ENCODE results near the gene ANKS1B.

DNA sequence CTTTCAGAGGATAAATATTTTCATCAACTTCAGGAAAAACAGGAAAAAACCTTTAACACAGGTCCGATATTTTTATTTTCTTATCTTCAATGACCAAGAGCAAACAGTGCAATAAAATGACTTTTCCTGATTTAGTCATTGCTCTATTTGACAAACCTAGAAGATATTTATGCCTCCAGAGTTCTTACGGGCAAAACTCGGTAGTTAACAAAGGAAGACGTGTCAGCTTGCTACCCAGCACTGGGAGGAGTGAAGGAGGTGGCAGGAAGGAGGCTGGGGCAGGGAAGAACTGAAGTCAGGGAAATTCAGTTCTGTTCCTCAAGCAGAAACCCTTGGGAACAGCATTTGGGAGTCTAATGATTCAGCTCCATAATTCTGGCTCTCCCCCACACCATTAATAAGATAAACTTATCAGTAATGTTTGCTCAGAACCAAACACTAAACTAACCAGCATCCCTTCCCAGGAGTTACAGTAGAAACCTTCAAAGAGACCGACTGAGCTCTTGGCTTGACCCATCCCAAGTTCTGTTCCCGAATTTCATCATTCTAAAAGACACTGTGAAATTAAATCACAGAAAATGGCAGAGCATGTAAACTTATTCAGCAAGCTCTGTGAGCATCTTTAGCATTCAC lies 1176.4 kb downstream of the ANKS1B start:
- TF ChIP-seq POLR2A (IDR thresholded peaks at IDR 0.05; ENCODE audit: borderline replicate concordance, extremely low read depth, insufficient read depth, insufficient read length) (no peak), MAX (IDR thresholded peaks at IDR 0.05) (no peak), REST (IDR thresholded peaks at IDR 0.05; ENCODE audit: low read depth) (no peak), RAD21 (IDR thresholded peaks at IDR 0.05; ENCODE audit: low read depth) (no peak), ZNF274 (IDR thresholded peaks at IDR 0.05; ENCODE audit: low read depth, low read length) (no peak), EGR1 (IDR thresholded peaks at IDR 0.05; ENCODE audit: low read depth) (no peak), SP1 (IDR thresholded peaks at IDR 0.05; ENCODE audit: low read depth) (no peak), EZH2phosphoT487 (IDR thresholded peaks at IDR 0.05; ENCODE audit: borderline replicate concordance) (no peak), POLR2AphosphoS5 (IDR thresholded peaks at IDR 0.05; ENCODE audit: low read depth, low read length) (no peak)
- TF ChIP-seq, protein P1, sequence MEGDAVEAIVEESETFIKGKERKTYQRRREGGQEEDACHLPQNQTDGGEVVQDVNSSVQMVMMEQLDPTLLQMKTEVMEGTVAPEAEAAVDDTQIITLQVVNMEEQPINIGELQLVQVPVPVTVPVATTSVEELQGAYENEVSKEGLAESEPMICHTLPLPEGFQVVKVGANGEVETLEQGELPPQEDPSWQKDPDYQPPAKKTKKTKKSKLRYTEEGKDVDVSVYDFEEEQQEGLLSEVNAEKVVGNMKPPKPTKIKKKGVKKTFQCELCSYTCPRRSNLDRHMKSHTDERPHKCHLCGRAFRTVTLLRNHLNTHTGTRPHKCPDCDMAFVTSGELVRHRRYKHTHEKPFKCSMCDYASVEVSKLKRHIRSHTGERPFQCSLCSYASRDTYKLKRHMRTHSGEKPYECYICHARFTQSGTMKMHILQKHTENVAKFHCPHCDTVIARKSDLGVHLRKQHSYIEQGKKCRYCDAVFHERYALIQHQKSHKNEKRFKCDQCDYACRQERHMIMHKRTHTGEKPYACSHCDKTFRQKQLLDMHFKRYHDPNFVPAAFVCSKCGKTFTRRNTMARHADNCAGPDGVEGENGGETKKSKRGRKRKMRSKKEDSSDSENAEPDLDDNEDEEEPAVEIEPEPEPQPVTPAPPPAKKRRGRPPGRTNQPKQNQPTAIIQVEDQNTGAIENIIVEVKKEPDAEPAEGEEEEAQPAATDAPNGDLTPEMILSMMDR (IDR thresholded peaks at IDR 0.05 in 2 of 3, conservative IDR thresholded peaks at IDR 0.05 in 1 of 3; ENCODE audit: borderline replicate concordance in 1 of 3, insufficient read depth in 1 of 3, low read depth in 2 of 3, low read length in 2 of 3): no peak

Data from HCT116 (cell line).